Measurements from ENCODE around the gene COA8. TPM values are rescaled to one million over a fixed set of nuclear protein-coding genes. Genes with fewer than 3 reads are reported as not detected.

COA8 gene
- polyA plus RNA-seq, 12 donors = 35.9 to 76.5 (median 53.0) TPM; not detected in 1

- DNase-seq = no peak
Measured at GRCh38 chr14:103616635-103617300, 54.0 kb downstream of the COA8 start.

DNA sequence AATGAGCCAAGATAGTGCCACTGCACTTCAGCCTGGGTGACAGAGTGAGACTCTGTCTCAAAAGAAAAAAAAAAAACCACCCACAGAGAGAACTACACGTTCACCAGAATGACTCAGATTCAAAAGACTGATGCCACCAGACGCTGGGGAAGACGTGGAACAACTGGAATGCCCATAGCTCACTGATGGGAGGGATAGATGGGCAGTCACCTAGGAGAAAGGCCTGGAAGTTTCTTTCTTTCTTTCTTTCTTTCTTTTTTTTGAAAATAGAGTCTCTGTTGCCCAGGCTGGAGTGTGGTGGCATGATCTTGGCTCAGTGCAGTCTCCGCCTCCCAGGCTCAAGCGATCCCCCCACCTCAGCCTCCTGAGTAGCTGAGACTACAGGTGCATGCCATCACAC is 56.3 kb downstream of the COA8 start:
- DNase-seq = no peak

DNA sequence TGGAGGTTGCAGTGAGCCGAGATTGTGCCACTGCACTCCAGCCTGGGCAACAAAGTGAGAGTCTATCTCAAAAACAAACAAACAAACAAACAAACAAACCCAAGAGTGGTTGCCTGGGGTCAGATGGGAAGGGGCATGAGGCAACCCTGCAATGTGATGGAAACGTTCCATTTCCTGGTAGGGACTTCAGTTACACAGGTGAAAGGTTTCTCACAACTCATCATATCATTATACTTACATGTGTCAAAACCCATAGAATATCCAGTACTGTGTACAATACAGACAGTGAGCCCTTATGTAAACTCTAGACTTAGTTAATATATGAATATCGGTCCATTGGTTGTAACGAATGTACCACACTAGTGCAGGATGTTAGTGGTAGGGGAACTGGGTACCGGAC is 59.1 kb downstream of the COA8 start:
- DNase-seq = no peak

DNA sequence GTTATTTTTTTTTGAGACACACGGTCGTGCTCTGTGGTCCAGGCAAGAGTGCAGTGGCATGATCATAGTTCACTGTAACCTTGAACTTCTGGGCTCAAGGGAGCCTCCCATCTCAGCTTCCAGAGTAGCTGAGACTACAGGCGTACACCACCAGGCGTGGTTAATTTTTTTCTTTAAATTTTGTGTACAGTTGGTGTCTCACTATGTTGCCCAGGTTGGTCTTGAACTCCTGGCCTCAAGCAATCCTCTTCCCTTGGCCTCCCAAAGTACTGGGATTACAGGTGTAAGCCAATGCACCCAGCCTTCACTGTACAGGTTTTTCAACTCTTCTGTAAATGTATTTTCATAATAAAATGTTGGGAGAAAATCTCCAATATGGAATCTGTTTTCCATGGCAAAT is 60.5 kb downstream of the COA8 start:
- DNase-seq = no peak

DNA sequence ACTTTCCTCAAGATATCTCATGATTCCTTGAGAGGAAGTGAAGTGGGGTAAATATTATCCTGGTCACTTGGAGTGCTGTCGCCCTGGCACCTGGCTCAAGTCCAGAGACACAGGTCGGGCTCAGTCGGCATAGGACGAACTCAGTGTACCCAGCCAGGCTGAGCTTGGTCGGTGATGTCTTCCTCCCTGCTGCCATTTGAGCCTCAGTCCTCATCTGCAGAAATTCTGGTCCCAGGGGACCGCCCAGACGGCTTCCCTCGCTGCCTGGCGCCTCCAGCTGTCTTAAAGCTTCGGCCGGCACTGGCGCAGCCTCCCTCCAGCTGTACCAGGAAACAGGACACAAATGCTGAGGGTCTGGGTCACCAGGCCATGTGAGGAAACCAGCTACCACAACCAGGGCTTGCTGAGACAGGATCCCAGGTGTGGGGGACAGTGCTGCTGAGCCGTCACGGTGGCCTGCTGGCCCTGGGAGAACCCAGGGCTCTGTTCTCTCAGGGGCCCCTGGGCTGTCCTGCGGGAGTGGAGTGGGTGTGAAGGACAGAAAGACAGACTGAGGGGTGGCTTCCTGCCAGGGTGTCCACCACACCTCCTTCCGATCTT is 61.2 kb downstream of the COA8 start:
- DNase-seq = no peak

- no peak for DNase-seq
Measured at GRCh38 chr14:103624860-103625259, 62.1 kb downstream of the COA8 start.

DNA sequence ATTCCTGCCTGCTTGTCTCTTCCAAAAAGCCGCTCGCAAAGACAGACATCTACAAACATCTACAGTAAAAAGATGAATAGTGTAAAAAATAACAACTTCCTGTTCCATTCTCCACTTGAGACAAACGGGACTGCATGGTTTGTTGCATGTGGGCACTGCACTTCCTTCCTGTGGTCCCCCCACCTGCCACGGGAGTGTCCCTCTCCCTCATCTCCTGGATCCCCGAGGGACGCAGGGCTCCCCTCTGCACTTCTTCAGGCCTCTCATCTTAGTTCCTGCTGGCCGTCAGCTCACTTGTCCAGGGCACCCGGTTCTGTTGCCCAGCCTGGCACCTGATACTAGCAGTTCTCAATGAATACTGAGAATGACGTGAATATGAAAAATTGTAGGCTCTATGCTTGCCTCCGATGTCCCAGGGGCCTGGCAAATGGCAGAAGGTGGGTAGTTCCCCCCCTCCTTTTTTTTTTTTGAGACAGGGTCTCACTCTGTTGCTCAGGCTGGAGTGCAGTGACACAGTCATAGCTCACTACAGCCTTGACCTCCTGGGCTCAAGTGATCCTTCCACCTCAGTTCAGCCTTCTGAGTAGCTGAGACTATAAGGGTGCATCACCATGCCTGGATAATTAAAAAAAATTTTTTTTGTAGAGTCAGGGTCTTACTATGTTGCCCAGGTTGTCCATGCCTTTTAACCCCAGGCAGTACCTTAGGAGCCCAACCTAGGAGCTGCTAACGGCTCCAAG is 62.8 kb downstream of the COA8 start:
- DNase-seq = no peak

GRCh38 chr14:103626146-103626850 is 63.5 kb downstream of the COA8 start:
- no peak for DNase-seq

DNA sequence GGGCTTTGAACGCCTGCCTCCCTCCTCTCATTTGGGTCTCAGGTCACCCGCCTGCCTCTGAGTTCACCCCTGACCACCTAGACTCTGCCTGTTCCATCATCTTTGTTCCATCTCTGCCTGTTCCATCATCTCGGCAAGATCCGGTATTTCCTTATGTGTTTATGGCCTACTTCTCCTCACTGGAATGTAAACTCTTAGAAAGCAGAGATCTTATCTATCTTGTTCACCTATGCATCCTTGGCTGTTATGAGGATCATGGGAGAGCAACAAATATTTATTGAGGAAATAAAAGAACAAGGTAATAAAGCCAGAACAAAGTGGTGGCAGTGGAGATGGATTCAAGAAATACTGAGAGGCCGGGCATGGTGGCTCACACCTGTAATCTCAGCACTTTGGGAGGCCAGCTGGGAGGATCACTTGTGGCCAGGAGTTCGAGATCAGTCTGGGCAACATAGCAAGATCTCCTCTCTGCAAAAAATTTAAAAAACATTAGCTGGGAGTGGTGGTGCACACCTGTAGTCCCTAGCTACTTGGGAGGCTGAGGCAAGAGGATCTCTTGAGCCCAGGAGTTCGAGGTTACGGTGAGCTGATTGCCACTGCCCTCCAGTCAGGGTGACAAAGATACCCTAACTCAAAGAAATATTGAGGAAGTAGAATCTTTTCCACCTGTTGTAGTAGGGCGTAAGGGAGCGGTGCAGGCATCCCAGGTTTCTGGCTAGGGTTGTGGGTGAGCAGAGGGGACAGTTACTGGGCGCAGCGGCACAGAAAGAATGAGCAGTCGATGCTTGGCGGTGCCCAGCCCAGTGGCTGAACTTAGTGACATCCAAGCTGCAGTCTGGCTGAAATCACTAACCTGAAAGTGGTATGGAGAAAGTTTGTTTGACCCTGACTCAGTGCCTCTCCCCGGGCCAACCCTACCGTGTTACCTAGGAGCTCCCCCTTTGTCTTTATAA is 64.6 kb downstream of the COA8 start:
- DNase-seq = no peak

GRCh38 chr14:103628221-103628683 is 65.5 kb downstream of the COA8 start:
- DNase-seq = peak; percentile 51

GRCh38 chr14:103628684-103629502 is 66.1 kb downstream of the COA8 start, which contains the start of gene KLC1:
Gene KLC1 (plus strand): TSS chr14:103629211. CDS start chr14:103654565, 25,354 bp downstream.
- DNase-seq = peak; percentile 86

DNA sequence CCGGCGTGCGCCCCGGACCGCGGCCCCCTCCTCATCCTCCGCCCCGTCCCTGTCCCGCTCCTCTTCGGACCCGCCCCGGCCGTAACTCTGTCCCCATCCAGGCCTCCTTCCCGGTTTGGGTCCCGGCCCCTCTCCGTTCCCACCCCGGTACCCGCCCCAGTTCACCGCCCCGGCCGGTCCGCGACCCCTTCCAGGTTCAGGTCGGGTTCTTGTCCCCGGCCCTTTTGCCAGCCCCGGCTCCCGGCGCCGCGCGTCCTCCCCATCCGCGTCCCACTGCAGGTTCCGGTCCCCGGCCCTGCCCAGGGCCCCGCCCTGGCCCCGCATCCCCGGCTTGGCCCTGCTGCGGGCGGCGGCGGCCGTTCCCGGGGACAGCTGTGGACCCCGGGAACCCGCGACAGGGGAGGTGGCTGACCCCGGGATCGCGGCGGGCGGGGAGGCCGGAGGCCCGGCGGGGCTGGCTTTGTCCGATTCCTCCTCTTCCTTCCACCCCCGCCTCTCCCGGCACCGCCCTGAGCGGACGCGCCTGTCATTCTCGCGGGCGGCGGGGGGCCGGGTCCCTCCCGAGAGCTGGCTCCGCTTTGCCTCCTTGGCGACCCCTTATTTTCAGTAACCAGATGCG is 66.9 kb downstream of the COA8 start:
- DNase-seq = peak; percentile 31

DNA sequence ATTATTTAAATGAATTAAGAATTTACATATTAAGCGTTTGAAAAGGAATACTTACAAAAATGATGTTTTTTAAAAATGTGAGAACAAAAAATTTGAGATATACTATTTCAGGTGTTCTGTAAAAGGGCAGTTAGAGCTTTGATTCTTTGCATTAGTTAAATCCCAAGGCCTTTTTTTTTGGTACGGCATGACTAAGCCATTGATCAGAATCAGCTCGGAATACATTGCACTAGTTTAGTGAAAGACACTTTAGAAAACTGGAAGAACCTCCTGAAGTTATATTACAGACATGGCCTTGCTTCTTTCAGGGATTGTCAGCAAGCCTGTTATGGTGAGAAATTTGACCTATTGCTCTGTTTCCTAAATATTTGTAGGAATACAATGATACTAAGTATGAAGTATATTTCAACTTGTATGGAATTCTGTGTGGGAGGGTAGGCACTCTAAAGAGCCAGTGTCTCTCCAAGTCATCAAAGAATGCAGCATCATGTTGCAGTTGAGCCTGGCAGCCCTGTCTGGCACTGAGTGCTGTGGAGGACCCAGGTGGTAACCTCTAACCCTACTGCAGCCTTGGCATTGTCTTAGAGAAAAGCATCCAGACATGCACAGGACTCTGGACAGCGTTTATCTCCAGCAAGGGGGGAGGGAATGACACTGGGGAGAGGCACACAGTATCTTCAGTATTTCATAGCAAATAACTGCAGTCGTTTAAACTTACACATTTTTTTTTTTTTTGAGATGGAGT is 67.8 kb downstream of the COA8 start:
- no peak for DNase-seq

GRCh38 chr14:103633391-103633790 is 70.6 kb downstream of the COA8 start:
- DNase-seq = no peak

GRCh38 chr14:103634156-103634555 is 71.4 kb downstream of the COA8 start:
- no peak for DNase-seq

DNA sequence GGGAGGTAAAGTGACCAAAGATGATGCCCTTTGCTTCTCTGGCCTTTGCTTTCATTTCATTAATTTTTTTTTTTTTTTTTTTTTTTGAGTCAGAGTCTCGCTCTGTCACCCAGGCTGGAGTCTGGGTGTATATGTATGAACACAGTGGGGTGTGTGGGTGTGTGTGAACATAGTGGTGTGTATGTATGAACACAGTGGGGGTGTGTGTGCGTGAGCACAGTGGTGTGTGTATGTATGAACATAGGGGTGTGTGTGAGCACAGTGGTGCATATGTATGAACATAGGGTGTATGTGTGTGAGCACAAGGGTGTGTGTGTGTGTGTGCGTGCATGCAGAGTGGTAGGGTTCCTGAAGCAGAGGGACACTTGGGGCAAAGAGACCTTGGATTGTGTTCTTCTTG is 75.8 kb downstream of the COA8 start:
- no peak for DNase-seq
